ENCODE measurements around the gene BTBD8. TPM values are rescaled to one million over a fixed set of nuclear protein-coding genes. Genes with fewer than 3 reads are reported as not detected.

The BTBD8 gene
- total RNA-seq, 1 experiment from 2014 or later, result 2.8 TPM

GRCh38 chr1:92085727-92086126, 5.6 kb downstream of the BTBD8 start:
- ChIA-PET CTCF (no interaction called here), RAD21 (ENCODE audit: low non-redundant PET in 1 of 2, low total read pairs in 2 of 2, uncharacterized antibody in 2 of 2, unreplicated experiment in 2 of 2) (no interaction called here), POLR2A (no interaction called here)
- no peak overlapping the region for H3K9ac ChIP-seq (ENCODE audit: low read length)
- BruUV-seq (replicated peaks), result no TSS peak
- H3K9me2 ChIP-seq (ENCODE audit: insufficient read depth), result no peaks in the 10 kb centered on the region
- no peak overlapping the region for H2AFZ ChIP-seq (ENCODE audit: low read depth, low read length, poor library complexity, severe bottlenecking)
- H3K4me1 ChIP-seq (ENCODE audit: control insufficient read depth in 1 of 2, insufficient read depth in 2 of 2, low read length in 2 of 2), result peaks cover 3% of the 10 kb centered on the region in 2 experiments; a peak in 2 of 4 replicates
- H3K79me2 ChIP-seq (ENCODE audit: insufficient read depth, low read length), result no peaks in the 10 kb centered on the region
- H3K9me3 ChIP-seq (ENCODE audit: control insufficient read depth in 1 of 2, insufficient read depth in 1 of 2, low read depth in 1 of 2, low read length in 2 of 2), result peaks cover 3 to 10% of the 10 kb centered on the region in 2 experiments; a peak in 2 of 4 replicates
- no peaks in the 10 kb centered on the region for H4K20me1 ChIP-seq (ENCODE audit: insufficient read depth)
- TF ChIP-seq REST (IDR thresholded peaks at IDR 0.05; ENCODE audit: low read depth) (no peak), CBX3 (IDR thresholded peaks at IDR 0.05; ENCODE audit: low read depth) (peak; percentile 84)
- H3K27ac ChIP-seq (ENCODE audit: low read depth, low read length), result no peak overlapping the region
- ATAC-seq (no peak), DNase-seq (ENCODE audit: low read depth, low spot score) (peak; percentile 10)
- H3K36me3 ChIP-seq (ENCODE audit: control insufficient read depth in 1 of 2, insufficient read depth in 2 of 2, low read length in 2 of 2), result no peaks in the 10 kb centered on the region
- no peaks in the 10 kb centered on the region for H3K27me3 ChIP-seq (ENCODE audit: insufficient read depth, low read length)
- H3K4me3 ChIP-seq (replicated peaks in 1 of 2; ENCODE audit: low read depth in 1 of 2, low read length in 2 of 2), result no peak overlapping the region
- no peak overlapping the region for H3K4me2 ChIP-seq (ENCODE audit: low read length)
- intact Hi-C loops (cut with micrococcal nuclease), result no loop called here

GRCh38 chr1:92087542-92087941, 7.4 kb downstream of the BTBD8 start:
- H3K4me1 ChIP-seq (ENCODE audit: control insufficient read depth in 1 of 2, insufficient read depth in 2 of 2, low read length in 2 of 2), result no peaks in the 10 kb centered on the region
- no peaks in the 10 kb centered on the region for H3K9me2 ChIP-seq (ENCODE audit: insufficient read depth)
- POLR2A ChIA-PET, result no interaction called here
- H3K36me3 ChIP-seq (ENCODE audit: control insufficient read depth in 1 of 2, insufficient read depth in 2 of 2, low read length in 2 of 2), result no peaks in the 10 kb centered on the region
- H3K27ac ChIP-seq (ENCODE audit: low read depth, low read length), result no peak overlapping the region
- no peak overlapping the region for H3K4me3 ChIP-seq (replicated peaks in 1 of 2; ENCODE audit: low read depth in 1 of 2, low read length in 2 of 2)
- no peaks in the 10 kb centered on the region for H4K20me1 ChIP-seq (ENCODE audit: insufficient read depth)
- no peak overlapping the region for H3K9ac ChIP-seq (ENCODE audit: low read length)
- no peaks in the 10 kb centered on the region for H3K27me3 ChIP-seq (ENCODE audit: insufficient read depth, low read length)
- no peak overlapping the region for H2AFZ ChIP-seq (ENCODE audit: low read depth, low read length, poor library complexity, severe bottlenecking)
- CTCF ChIA-PET, result no interaction called here
- H3K4me2 ChIP-seq (ENCODE audit: low read length), result no peak overlapping the region
- TF ChIP-seq SP1 (IDR thresholded peaks at IDR 0.05; ENCODE audit: low read depth), result no peak
- no peak for TF ChIP-seq CBX3 (IDR thresholded peaks at IDR 0.05; ENCODE audit: low read depth)
- no peak for TF ChIP-seq ELF1 (IDR thresholded peaks at IDR 0.05; ENCODE audit: borderline replicate concordance, low read depth)
- no peak for TF ChIP-seq CTCF (IDR thresholded peaks at IDR 0.05 in 2 of 3, conservative IDR thresholded peaks at IDR 0.05 in 1 of 3; ENCODE audit: borderline replicate concordance in 1 of 3, insufficient read depth in 1 of 3, low read depth in 2 of 3, low read length in 2 of 3)
- TF ChIP-seq POLR2AphosphoS5 (IDR thresholded peaks at IDR 0.05; ENCODE audit: low read depth, low read length), result no peak
- TF ChIP-seq SIN3A (IDR thresholded peaks at IDR 0.05; ENCODE audit: low read depth), result no peak
- TF ChIP-seq JUND (IDR thresholded peaks at IDR 0.05), result no peak
- TF ChIP-seq REST (IDR thresholded peaks at IDR 0.05; ENCODE audit: low read depth), result no peak
- no peak for TF ChIP-seq RAD21 (IDR thresholded peaks at IDR 0.05; ENCODE audit: low read depth)
- no peak for TF ChIP-seq ZFX (IDR thresholded peaks at IDR 0.05)
- no peak for TF ChIP-seq MAX (IDR thresholded peaks at IDR 0.05)
- TF ChIP-seq CEBPB (IDR thresholded peaks at IDR 0.05; ENCODE audit: low read depth), result no peak
- BruUV-seq (replicated peaks), result no TSS peak
- H3K79me2 ChIP-seq (ENCODE audit: insufficient read depth, low read length), result no peaks in the 10 kb centered on the region
- intact Hi-C loops (cut with micrococcal nuclease), result no loop called here
- peaks cover 3 to 10% of the 10 kb centered on the region in 2 experiments; a peak in 2 of 4 replicates for H3K9me3 ChIP-seq (ENCODE audit: control insufficient read depth in 1 of 2, insufficient read depth in 1 of 2, low read depth in 1 of 2, low read length in 2 of 2)
- RAD21 ChIA-PET (ENCODE audit: low non-redundant PET in 1 of 2, low total read pairs in 2 of 2, uncharacterized antibody in 2 of 2, unreplicated experiment in 2 of 2), result no interaction called here
- DNase-seq (ENCODE audit: low read depth, low spot score) (no peak), ATAC-seq (no peak)

Data from HCT116 (cell line).